Fibroblast of lung (primary cell): ENCODE measurements around the gene SPTBN5. TPM values are rescaled to one million over a fixed set of nuclear protein-coding genes. Genes with fewer than 3 reads are reported as not detected.

Experiments used
- DNase-seq, 2 donors: peaks; one replicate each; pipeline versions ENCODE4 v3.0.0 to v3.0.0-alpha.2; 2010; ENCODE audit warnings: low read depth in 2 of 2
- H2AFZ ChIP-seq: 2 replicates; pipeline ENCODE4 v1.5.1; 2012; ENCODE audit warnings: low read length, control low read depth, inconsistent platforms
- H3K27ac ChIP-seq: 2 replicates; pipeline ENCODE4 v1.5.1; 2011; ENCODE audit warnings: low read length, control low read depth; ENCODE audit not compliant: insufficient read depth
- H3K27me3 ChIP-seq: 2 replicates; pipeline ENCODE4 v1.5.1; 2011; ENCODE audit warnings: mild to moderate bottlenecking, low read length; ENCODE audit not compliant: control insufficient read depth, insufficient read depth
- H3K36me3 ChIP-seq: 2 replicates; pipeline ENCODE4 v1.5.1; 2011; ENCODE audit warnings: low read length; ENCODE audit not compliant: control insufficient read depth, insufficient read depth
- H3K4me1 ChIP-seq: 2 replicates; pipeline ENCODE4 v1.5.1; 2011; ENCODE audit warnings: low read length; ENCODE audit not compliant: control insufficient read depth, insufficient read depth; ENCODE audit errors: extremely low read depth
- H3K4me2 ChIP-seq: 2 replicates; pipeline ENCODE4 v1.5.1; 2011; ENCODE audit warnings: low read length, control low read depth; ENCODE audit not compliant: insufficient read depth; ENCODE audit errors: extremely low read depth
- H3K4me3 ChIP-seq, 4 experiments: fragments of 200-600 bp in 1 of 4; sonication (generic) in 1 of 4; replicated peaks in 1 of 4; 2 replicates each; pipeline ENCODE4 v1.5.1; 2011 to 2016; ENCODE audit warnings: low read length in 4 of 4, low read depth in 3 of 4, mild to moderate bottlenecking in 3 of 4, control low read depth in 2 of 4, inconsistent platforms in 1 of 4, mixed read lengths in 1 of 4; ENCODE audit not compliant: insufficient read depth in 1 of 4; ENCODE audit errors: control extremely low read depth in 1 of 4
- H3K79me2 ChIP-seq: 2 replicates; pipeline ENCODE4 v1.5.1; 2012; ENCODE audit warnings: mild to moderate bottlenecking, low read length, inconsistent platforms; ENCODE audit not compliant: control insufficient read depth, insufficient read depth
- H3K9ac ChIP-seq: 2 replicates; pipeline ENCODE4 v1.5.1; 2011; ENCODE audit warnings: mild to moderate bottlenecking, low read length, control low read depth; ENCODE audit not compliant: insufficient read depth
- H3K9me3 ChIP-seq: 2 replicates; pipeline ENCODE4 v1.5.1; 2012; ENCODE audit warnings: low read depth, low read length; ENCODE audit not compliant: control insufficient read depth, insufficient read depth
- H4K20me1 ChIP-seq: 2 replicates; pipeline ENCODE4 v1.5.1; 2011; ENCODE audit warnings: low read length; ENCODE audit not compliant: control insufficient read depth, insufficient read depth; ENCODE audit errors: extremely low read depth
- EZH2 ChIP-seq: IDR thresholded peaks from 2 replicates; pipeline ENCODE4 v1.5.1; 2012; ENCODE audit warnings: low read length, control low read depth, mild to moderate bottlenecking; ENCODE audit errors: missing control alignments
- polyA plus RNA-seq, 2 donors: library from polyadenylated mRNA; depleted of rRNA in 1 of 2; stranded (reverse) in 1 of 2; unstranded in 1 of 2; fragments of >200 nt; gene quantifications; 2 replicates each; pipeline ENCODE4 v1.2.1, GENCODE V29; 2011 to 2012; ENCODE audit warnings: missing spikeins in 1 of 2
- total RNA-seq: library from RNA; depleted of rRNA; stranded (reverse); fragments of >200 nt; gene quantifications from 2 replicates; pipeline ENCODE4 v1.2.1, GENCODE V29; 2014
- TF ChIP-seq, protein P1 (sequence below), 2 donors: IDR thresholded peaks in 1 of 2; conservative IDR thresholded peaks in 1 of 2; 1 replicate in 1 of 2; 2 replicates in 1 of 2; pipeline ENCODE4 v1.5.1; 2011 to 2012; ENCODE audit warnings: low read length in 2 of 2, control low read depth in 1 of 2, inconsistent platforms in 1 of 2, low read depth in 1 of 2, mild to moderate bottlenecking in 1 of 2

Gene SPTBN5
- total and polyA plus RNA-seq, 2 donors (not counting 1 experiment from before 2014, with no cell fraction given), result 0.43 to 0.66 TPM

DNA sequence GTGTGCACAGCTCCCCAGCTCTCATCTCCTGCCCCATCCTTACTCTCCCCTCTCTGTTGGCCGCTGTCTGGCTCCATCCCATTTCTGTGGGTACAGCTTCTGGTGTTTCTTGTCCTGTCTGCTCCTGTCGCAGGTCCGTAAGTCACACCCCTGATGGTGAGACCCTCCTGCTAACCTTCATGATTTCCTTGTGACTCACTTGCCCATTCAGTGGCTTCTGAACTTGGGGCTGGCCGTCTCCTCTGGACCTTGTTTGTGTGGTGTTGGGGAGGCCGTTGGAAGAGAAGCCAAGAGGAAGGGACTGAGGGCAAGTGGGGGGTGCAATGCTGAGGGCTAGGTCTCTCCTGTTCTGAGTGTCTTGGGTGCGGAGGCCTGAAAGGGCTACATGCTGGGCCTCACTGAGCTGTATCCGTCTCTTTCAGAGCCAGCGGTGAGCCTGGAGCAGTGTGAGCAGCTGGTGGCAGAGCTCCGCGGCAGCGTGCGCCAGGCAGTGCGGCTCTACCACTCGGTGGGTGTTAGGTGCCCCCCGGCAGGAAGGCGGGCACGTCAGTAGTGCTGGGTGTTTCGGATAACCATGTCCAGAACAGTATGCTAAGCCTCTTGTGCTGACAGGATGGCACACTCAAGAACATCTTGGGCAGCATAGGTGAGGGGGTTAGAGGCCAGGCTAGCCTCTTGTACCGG is 69.6 kb downstream of the SPTBN5 start:
- no peaks in the 10 kb centered on the region for H3K79me2 ChIP-seq
- no peaks in the 10 kb centered on the region for H4K20me1 ChIP-seq
- no peaks in the 10 kb centered on the region for H3K27me3 ChIP-seq
- H3K4me3 ChIP-seq, result no peak overlapping the region
- no peak for DNase-seq
- H3K27ac ChIP-seq, result no peak overlapping the region
- no peak overlapping the region for H3K9ac ChIP-seq
- H3K4me1 ChIP-seq, result no peaks in the 10 kb centered on the region
- no peaks in the 10 kb centered on the region for H3K9me3 ChIP-seq
- no peak overlapping the region for H3K4me2 ChIP-seq
- H3K36me3 ChIP-seq, result peaks cover 20% of the 10 kb centered on the region
- H2AFZ ChIP-seq, result no peak overlapping the region
- TF ChIP-seq, protein P1, sequence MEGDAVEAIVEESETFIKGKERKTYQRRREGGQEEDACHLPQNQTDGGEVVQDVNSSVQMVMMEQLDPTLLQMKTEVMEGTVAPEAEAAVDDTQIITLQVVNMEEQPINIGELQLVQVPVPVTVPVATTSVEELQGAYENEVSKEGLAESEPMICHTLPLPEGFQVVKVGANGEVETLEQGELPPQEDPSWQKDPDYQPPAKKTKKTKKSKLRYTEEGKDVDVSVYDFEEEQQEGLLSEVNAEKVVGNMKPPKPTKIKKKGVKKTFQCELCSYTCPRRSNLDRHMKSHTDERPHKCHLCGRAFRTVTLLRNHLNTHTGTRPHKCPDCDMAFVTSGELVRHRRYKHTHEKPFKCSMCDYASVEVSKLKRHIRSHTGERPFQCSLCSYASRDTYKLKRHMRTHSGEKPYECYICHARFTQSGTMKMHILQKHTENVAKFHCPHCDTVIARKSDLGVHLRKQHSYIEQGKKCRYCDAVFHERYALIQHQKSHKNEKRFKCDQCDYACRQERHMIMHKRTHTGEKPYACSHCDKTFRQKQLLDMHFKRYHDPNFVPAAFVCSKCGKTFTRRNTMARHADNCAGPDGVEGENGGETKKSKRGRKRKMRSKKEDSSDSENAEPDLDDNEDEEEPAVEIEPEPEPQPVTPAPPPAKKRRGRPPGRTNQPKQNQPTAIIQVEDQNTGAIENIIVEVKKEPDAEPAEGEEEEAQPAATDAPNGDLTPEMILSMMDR (conservative IDR thresholded peaks at IDR 0.05 in 1 of 2, IDR thresholded peaks at IDR 0.05 in 1 of 2; ENCODE audit: low read depth in 1 of 2, low read length in 2 of 2), result no peak
- no peak for TF ChIP-seq EZH2

DNA sequence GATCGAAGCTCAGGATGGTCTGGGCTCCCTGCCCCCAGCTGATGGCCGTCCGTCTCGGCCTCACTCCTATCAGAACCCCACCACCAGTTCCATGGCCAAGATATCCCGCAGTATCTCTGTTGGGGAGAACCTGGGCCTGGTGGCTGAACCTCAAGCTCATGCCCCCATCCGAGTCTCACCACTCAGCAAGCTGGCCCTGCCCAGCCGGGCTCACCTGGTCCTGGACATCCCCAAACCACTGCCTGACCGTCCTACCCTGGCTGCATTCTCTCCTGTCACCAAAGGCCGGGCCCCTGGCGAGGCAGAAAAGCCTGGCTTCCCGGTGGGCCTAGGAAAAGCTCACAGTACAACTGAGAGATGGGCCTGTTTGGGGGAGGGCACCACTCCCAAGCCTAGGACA is 70.4 kb downstream of the SPTBN5 start:
- H3K36me3 ChIP-seq, result peaks cover 27% of the 10 kb centered on the region
- no peaks in the 10 kb centered on the region for H3K79me2 ChIP-seq
- no peak overlapping the region for H2AFZ ChIP-seq

DNA sequence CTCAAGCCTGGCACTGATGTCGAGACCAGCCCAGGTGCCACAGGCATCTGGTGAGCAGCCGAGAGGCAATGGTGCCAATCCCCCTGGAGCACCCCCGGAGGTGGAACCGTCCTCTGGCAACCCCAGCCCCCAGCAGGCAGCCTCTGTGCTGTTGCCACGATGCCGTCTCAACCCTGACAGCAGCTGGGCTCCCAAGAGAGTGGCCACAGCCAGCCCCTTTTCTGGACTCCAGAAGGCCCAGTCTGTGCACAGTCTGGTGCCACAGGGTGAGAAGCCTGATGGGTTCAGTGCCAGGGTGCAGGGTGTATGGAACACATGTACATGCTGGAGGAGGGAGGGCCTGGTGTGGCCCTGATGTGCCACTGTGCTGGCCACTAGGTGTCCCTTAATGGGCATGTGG is 70.9 kb downstream of the SPTBN5 start:
- no peak for DNase-seq
- H3K9me3 ChIP-seq, result no peaks in the 10 kb centered on the region
- H4K20me1 ChIP-seq, result no peaks in the 10 kb centered on the region
- H3K36me3 ChIP-seq, result peaks cover 27% of the 10 kb centered on the region
- no peak overlapping the region for H3K9ac ChIP-seq
- no peak overlapping the region for H2AFZ ChIP-seq
- H3K4me1 ChIP-seq, result no peaks in the 10 kb centered on the region
- H3K79me2 ChIP-seq, result no peaks in the 10 kb centered on the region
- no peak overlapping the region for H3K4me3 ChIP-seq
- no peaks in the 10 kb centered on the region for H3K27me3 ChIP-seq
- TF ChIP-seq EZH2, result no peak
- TF ChIP-seq, protein P1 (conservative IDR thresholded peaks at IDR 0.05 in 1 of 2, IDR thresholded peaks at IDR 0.05 in 1 of 2; ENCODE audit: low read depth in 1 of 2, low read length in 2 of 2), result no peak
- H3K27ac ChIP-seq, result no peak overlapping the region
- no peak overlapping the region for H3K4me2 ChIP-seq

More for the DNA sequence above, 70.4 kb downstream of the SPTBN5 start:
- H3K4me1 ChIP-seq, result no peaks in the 10 kb centered on the region
- H4K20me1 ChIP-seq, result no peaks in the 10 kb centered on the region
- no peak for DNase-seq
- no peak overlapping the region for H3K9ac ChIP-seq
- no peak overlapping the region for H3K27ac ChIP-seq
- no peaks in the 10 kb centered on the region for H3K27me3 ChIP-seq
- H3K9me3 ChIP-seq, result no peaks in the 10 kb centered on the region
- TF ChIP-seq, protein P1 (conservative IDR thresholded peaks at IDR 0.05 in 1 of 2, IDR thresholded peaks at IDR 0.05 in 1 of 2; ENCODE audit: low read depth in 1 of 2, low read length in 2 of 2), result no peak
- no peak for TF ChIP-seq EZH2
- no peak overlapping the region for H3K4me3 ChIP-seq
- no peak overlapping the region for H3K4me2 ChIP-seq
